MM.1S (cell line): ENCODE results near the gene BTG4.

Experiments used
- DNase-seq: peaks from one replicate; pipeline ENCODE4 v3.0.0-alpha.2; 2015
- H2AFZ ChIP-seq: fragments of 300-600 bp; sonication (generic); 2 replicates; pipeline ENCODE4 v1.6.0; 2016; ENCODE audit warnings: antibody characterized with exemption, low read length
- H3F3A ChIP-seq: fragments of 300-600 bp; sonication (generic); 2 replicates; pipeline ENCODE4 v1.6.1; 2016; ENCODE audit warnings: mild to moderate bottlenecking, antibody characterized with exemption, low read length, moderate library complexity, mixed read lengths; ENCODE audit not compliant: insufficient read depth
- H3K27ac ChIP-seq: fragments of 300-600 bp; sonication (generic); 2 replicates; pipeline ENCODE4 v1.5.1; 2016; ENCODE audit warnings: mild to moderate bottlenecking, low read length
- H3K27me3 ChIP-seq: fragments of 300-600 bp; sonication (generic); replicated peaks from 2 replicates; pipeline ENCODE4 v1.6.0; 2016; ENCODE audit warnings: low read length; ENCODE audit not compliant: insufficient read depth
- H3K36me3 ChIP-seq: fragments of 300-600 bp; sonication (generic); replicated peaks from 2 replicates; pipeline ENCODE4 v1.6.1; 2016; ENCODE audit warnings: mild to moderate bottlenecking, low read length, mixed read lengths; ENCODE audit not compliant: insufficient read depth
- H3K4me1 ChIP-seq: fragments of 300-600 bp; sonication (generic); 2 replicates; pipeline ENCODE4 v1.6.1; 2016; ENCODE audit warnings: low read length, mixed read lengths
- H3K4me2 ChIP-seq: fragments of 300-600 bp; sonication (generic); 2 replicates; pipeline ENCODE4 v1.6.0; 2016; ENCODE audit warnings: low read depth, low read length
- H3K4me3 ChIP-seq: fragments of 300-600 bp; sonication (generic); 2 replicates; pipeline ENCODE4 v1.5.1; 2016; ENCODE audit warnings: low read length, mixed read lengths
- H3K79me2 ChIP-seq: fragments of 300-600 bp; sonication (generic); 2 replicates; pipeline ENCODE4 v1.6.1; 2016; ENCODE audit warnings: mixed run types, low read length, mixed read lengths
- H3K9ac ChIP-seq: fragments of 300-600 bp; sonication (generic); 2 replicates; pipeline ENCODE4 v1.6.1; 2016; ENCODE audit warnings: low read length, mixed read lengths
- H3K9me2 ChIP-seq: fragments of 300-600 bp; sonication (generic); replicated peaks from 2 replicates; pipeline ENCODE4 v1.6.1; 2016; ENCODE audit warnings: mild to moderate bottlenecking, low read length, mixed read lengths; ENCODE audit not compliant: insufficient read depth
- H3K9me3 ChIP-seq: fragments of 300-600 bp; sonication (generic); replicated peaks from 2 replicates; pipeline ENCODE4 v1.6.1; 2016; ENCODE audit warnings: mild to moderate bottlenecking, low read length, mixed read lengths; ENCODE audit not compliant: insufficient read depth
- H4K20me1 ChIP-seq: fragments of 300-600 bp; sonication (generic); 2 replicates; pipeline ENCODE4 v1.6.1; 2016; ENCODE audit warnings: mild to moderate bottlenecking, low read length, moderate library complexity, mixed read lengths; ENCODE audit not compliant: insufficient read depth
- CTCF ChIP-seq: fragments of 300-600 bp; sonication (generic); IDR thresholded peaks from 2 replicates; pipeline ENCODE4 v1.5.1; 2016; ENCODE audit warnings: antibody characterized with exemption, low read length, mixed read lengths
- EZH2 ChIP-seq: fragments of 300-600 bp; sonication (generic); optimal IDR thresholded peaks from 2 replicates; pipeline ENCODE3; 2017; ENCODE audit warnings: low read depth, mild to moderate bottlenecking, antibody characterized with exemption, low read length, mixed read lengths
- EZH2phosphoT487 ChIP-seq: fragments of 300-600 bp; sonication (generic); IDR thresholded peaks from 2 replicates; pipeline ENCODE4 v1.6.1; 2018; ENCODE audit warnings: antibody characterized with exemption, low read length

BTG4 gene

GRCh38 chr11:111456859-111457730, 55.1 kb downstream of the BTG4 start:
- no peak overlapping the region for H3K4me3 ChIP-seq
- TF ChIP-seq EZH2 (no peak), CTCF (no peak), EZH2phosphoT487 (no peak)
- no peak for DNase-seq
- 0 out of 2 replicates have a peak, but pooled peaks cover 3% of the 10 kb centered on the region for H3K27me3 ChIP-seq
- H3K9me2 ChIP-seq = no peaks in the 10 kb centered on the region
- no peak overlapping the region for H3K4me2 ChIP-seq
- no peaks in the 10 kb centered on the region for H4K20me1 ChIP-seq
- H3K79me2 ChIP-seq = no peaks in the 10 kb centered on the region
- no peak overlapping the region for H2AFZ ChIP-seq
- H3K9me3 ChIP-seq = no peaks in the 10 kb centered on the region
- H3K9ac ChIP-seq = no peak overlapping the region
- H3K27ac ChIP-seq = no peak overlapping the region
- no peaks in the 10 kb centered on the region for H3K4me1 ChIP-seq
- no peaks in the 10 kb centered on the region for H3F3A ChIP-seq
- no peaks in the 10 kb centered on the region for H3K36me3 ChIP-seq

- Histone ChIP-seq H2AFZ (no peak overlapping the region), H3K27me3 (0 out of 2 replicates have a peak, but pooled peaks cover 3% of the 10 kb centered on the region), H3K79me2 (no peaks in the 10 kb centered on the region), H3K9ac (no peak overlapping the region), H3F3A (no peaks in the 10 kb centered on the region), H4K20me1 (no peaks in the 10 kb centered on the region), H3K4me1 (no peaks in the 10 kb centered on the region), H3K4me3 (no peak overlapping the region), H3K27ac (no peak overlapping the region), H3K4me2 (no peak overlapping the region), H3K9me3 (no peaks in the 10 kb centered on the region), H3K9me2 (no peaks in the 10 kb centered on the region), H3K36me3 (no peaks in the 10 kb centered on the region)
- DNase-seq = no peak
- TF ChIP-seq CTCF = no peak
- no peak for TF ChIP-seq EZH2
- no peak for TF ChIP-seq EZH2phosphoT487
Measured at GRCh38 chr11:111456086-111456858, 55.9 kb downstream of the BTG4 start.

- Histone ChIP-seq H3F3A (no peaks in the 10 kb centered on the region), H4K20me1 (no peaks in the 10 kb centered on the region), H3K4me1 (peaks cover 4% of the 10 kb centered on the region), H3K9ac (no peak overlapping the region), H2AFZ (no peak overlapping the region), H3K79me2 (no peaks in the 10 kb centered on the region), H3K4me2 (no peak overlapping the region), H3K9me3 (no peaks in the 10 kb centered on the region), H3K9me2 (no peaks in the 10 kb centered on the region), H3K27ac (no peak overlapping the region), H3K4me3 (no peak overlapping the region), H3K27me3 (0 out of 2 replicates have a peak, but pooled peaks cover 3% of the 10 kb centered on the region), H3K36me3 (no peaks in the 10 kb centered on the region)
- TF ChIP-seq EZH2 = no peak
- no peak for TF ChIP-seq EZH2phosphoT487
- TF ChIP-seq CTCF = no peak
- no peak for DNase-seq
Measured at GRCh38 chr11:111455291-111456085, 56.7 kb downstream of the BTG4 start.
